Type B pancreatic cell (in vitro differentiated cells): ENCODE measurements around the gene TMEM220. TPM values are rescaled to one million over a fixed set of nuclear protein-coding genes. Genes with fewer than 3 reads are reported as not detected.
A peak's percentile ranks its signal among the peaks of the same experiment; 100 is the strongest.

ENCODE experiments used
- DNase-seq: peaks from one replicate; pipeline ENCODE4 v3.0.0; 2021; ENCODE audit warnings: mixed read lengths; ENCODE audit not compliant: unreplicated experiment; ENCODE audit errors: extremely low spot score
- H3K27ac Mint-ChIP-seq: 2 replicates; pipeline ENCODE4 v1.8.0; 2021; ENCODE audit warnings: mild to moderate bottlenecking, mixed read lengths
- H3K27me3 Mint-ChIP-seq: 2 replicates; pipeline ENCODE4 v1.8.0; 2021; ENCODE audit warnings: mixed read lengths
- H3K36me3 Mint-ChIP-seq: 2 replicates; pipeline ENCODE4 v1.8.0; 2021; ENCODE audit warnings: mixed read lengths
- H3K4me1 Mint-ChIP-seq: one replicate; pipeline ENCODE4 v1.8.0; 2021; ENCODE audit warnings: mixed read lengths; ENCODE audit not compliant: unreplicated experiment
- H3K4me3 Mint-ChIP-seq: 2 replicates; pipeline ENCODE4 v1.8.0; 2021; ENCODE audit warnings: mild to moderate bottlenecking, mixed read lengths
- H3K9me3 Mint-ChIP-seq: 2 replicates; pipeline ENCODE4 v1.8.0; 2021; ENCODE audit warnings: mixed read lengths
- total RNA-seq: library from RNA; stranded (reverse); gene quantifications from 2 replicates; pipeline ENCODE4 v1.2.1, GENCODE V29; 2021; ENCODE audit warnings: low replicate concordance
- TF ChIP-seq, protein P1 (sequence below): fragments of 200-600 bp; sonication (generic); conservative IDR thresholded peaks from 2 replicates; pipeline ENCODE4 v1.5.0; 2021; ENCODE audit warnings: antibody characterized with exemption, mild to moderate bottlenecking

Gene TMEM220
- total RNA-seq, 1 donor from 2014 or later: 3.8 TPM

- Mint-ChIP-seq H3K27me3 (no peaks in the 10 kb centered on the region), H3K4me3 (no peak overlapping the region), H3K4me1 (peaks cover 32% of the 10 kb centered on the region), H3K27ac (no peak overlapping the region), H3K9me3 (no peaks in the 10 kb centered on the region), H3K36me3 (no peaks in the 10 kb centered on the region)
- DNase-seq: no peak
- TF ChIP-seq, protein P1, sequence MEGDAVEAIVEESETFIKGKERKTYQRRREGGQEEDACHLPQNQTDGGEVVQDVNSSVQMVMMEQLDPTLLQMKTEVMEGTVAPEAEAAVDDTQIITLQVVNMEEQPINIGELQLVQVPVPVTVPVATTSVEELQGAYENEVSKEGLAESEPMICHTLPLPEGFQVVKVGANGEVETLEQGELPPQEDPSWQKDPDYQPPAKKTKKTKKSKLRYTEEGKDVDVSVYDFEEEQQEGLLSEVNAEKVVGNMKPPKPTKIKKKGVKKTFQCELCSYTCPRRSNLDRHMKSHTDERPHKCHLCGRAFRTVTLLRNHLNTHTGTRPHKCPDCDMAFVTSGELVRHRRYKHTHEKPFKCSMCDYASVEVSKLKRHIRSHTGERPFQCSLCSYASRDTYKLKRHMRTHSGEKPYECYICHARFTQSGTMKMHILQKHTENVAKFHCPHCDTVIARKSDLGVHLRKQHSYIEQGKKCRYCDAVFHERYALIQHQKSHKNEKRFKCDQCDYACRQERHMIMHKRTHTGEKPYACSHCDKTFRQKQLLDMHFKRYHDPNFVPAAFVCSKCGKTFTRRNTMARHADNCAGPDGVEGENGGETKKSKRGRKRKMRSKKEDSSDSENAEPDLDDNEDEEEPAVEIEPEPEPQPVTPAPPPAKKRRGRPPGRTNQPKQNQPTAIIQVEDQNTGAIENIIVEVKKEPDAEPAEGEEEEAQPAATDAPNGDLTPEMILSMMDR: no peak
Measured at GRCh38 chr17:10769840-10770239, 40.0 kb upstream of the TMEM220 start.

GRCh38 chr17:10768750-10769251, 39.0 kb upstream of the TMEM220 start:
- no peak overlapping the region for H3K27ac Mint-ChIP-seq
- no peaks in the 10 kb centered on the region for H3K27me3 Mint-ChIP-seq
- TF ChIP-seq, protein P1: no peak
- H3K4me3 Mint-ChIP-seq: no peak overlapping the region
- no peaks in the 10 kb centered on the region for H3K9me3 Mint-ChIP-seq
- DNase-seq: no peak
- H3K36me3 Mint-ChIP-seq: no peaks in the 10 kb centered on the region
- H3K4me1 Mint-ChIP-seq: peaks cover 32% of the 10 kb centered on the region

- Mint-ChIP-seq H3K9me3 (no peaks in the 10 kb centered on the region), H3K4me3 (no peak overlapping the region), H3K4me1 (peaks cover 18% of the 10 kb centered on the region), H3K27me3 (no peaks in the 10 kb centered on the region), H3K27ac (no peak overlapping the region), H3K36me3 (no peaks in the 10 kb centered on the region)
- TF ChIP-seq, protein P1: no peak
- no peak for DNase-seq
Measured at GRCh38 chr17:10767232-10767631, 37.4 kb upstream of the TMEM220 start.

DNA sequence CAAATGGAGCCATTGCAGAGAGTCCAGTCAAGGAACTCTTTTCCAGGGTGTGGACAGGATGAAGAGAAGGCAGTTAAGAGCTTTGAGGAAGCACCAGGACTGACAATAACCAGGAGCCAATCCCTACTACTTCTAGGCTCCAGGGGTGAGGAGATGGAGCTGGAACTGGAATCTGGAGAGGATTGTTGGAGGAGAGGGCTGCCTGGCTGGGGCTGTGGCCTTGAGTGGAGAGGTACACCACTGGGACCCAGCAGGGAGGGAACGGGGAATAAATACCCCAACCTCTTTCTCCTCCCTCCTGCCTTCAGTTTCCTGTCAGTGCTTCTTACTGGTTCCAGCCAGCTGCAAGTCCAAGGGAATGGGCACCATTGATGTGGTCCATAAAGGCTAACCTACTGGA, 32.2 kb upstream of the TMEM220 start:
- DNase-seq: no peak
- H3K9me3 Mint-ChIP-seq: no peaks in the 10 kb centered on the region
- no peaks in the 10 kb centered on the region for H3K36me3 Mint-ChIP-seq
- TF ChIP-seq, protein P1: no peak
- H3K4me1 Mint-ChIP-seq: peaks cover 10% of the 10 kb centered on the region
- H3K27ac Mint-ChIP-seq: no peak overlapping the region
- peaks cover 6% of the 10 kb centered on the region for H3K27me3 Mint-ChIP-seq
- H3K4me3 Mint-ChIP-seq: no peak overlapping the region

- Mint-ChIP-seq H3K27ac (no peak overlapping the region), H3K4me3 (no peak overlapping the region), H3K27me3 (peaks cover 9% of the 10 kb centered on the region), H3K36me3 (no peaks in the 10 kb centered on the region), H3K4me1 (peaks cover 17% of the 10 kb centered on the region), H3K9me3 (no peaks in the 10 kb centered on the region)
- TF ChIP-seq, protein P1: no peak
- DNase-seq: no peak
Measured at GRCh38 chr17:10761281-10761680, 31.5 kb upstream of the TMEM220 start.

GRCh38 chr17:10758062-10758461, 28.2 kb upstream of the TMEM220 start:
- DNase-seq: no peak
- Mint-ChIP-seq H3K27me3 (peaks cover 21% of the 10 kb centered on the region), H3K9me3 (no peaks in the 10 kb centered on the region), H3K36me3 (no peaks in the 10 kb centered on the region), H3K27ac (peak overlapping the region; percentile 48), H3K4me1 (peaks cover 28% of the 10 kb centered on the region), H3K4me3 (peak overlapping the region; percentile 56)
- TF ChIP-seq, protein P1: no peak
